HCT116 (cell line): ENCODE measurements around the gene TLCD2.

Experiments
- CEBPB ChIP-seq: IDR thresholded peaks from 2 replicates; pipeline ENCODE4 v1.6.1; 2012; ENCODE audit warnings: low read depth
- EZH2 ChIP-seq: fragments of 200-600 bp; sonication (generic); IDR thresholded peaks from 2 replicates; pipeline ENCODE4 v1.6.1; 2017; ENCODE audit warnings: antibody characterized with exemption, mixed run types
- FOSL1 ChIP-seq: IDR thresholded peaks from 2 replicates; pipeline ENCODE4 v1.6.1; 2012; ENCODE audit warnings: low read depth
- MAX ChIP-seq: IDR thresholded peaks from 2 replicates; pipeline ENCODE4 v1.6.1; 2012
- POLR2AphosphoS5 ChIP-seq: IDR thresholded peaks from 2 replicates; pipeline ENCODE4 v1.6.1; 2011; ENCODE audit warnings: mild to moderate bottlenecking, low read depth, low read length, moderate library complexity
- REST ChIP-seq: IDR thresholded peaks from 2 replicates; pipeline ENCODE4 v1.6.1; 2012; ENCODE audit warnings: low read depth
- SIN3A ChIP-seq: IDR thresholded peaks from 2 replicates; pipeline ENCODE4 v1.6.1; 2012; ENCODE audit warnings: low read depth
- YY1 ChIP-seq: IDR thresholded peaks from 2 replicates; pipeline ENCODE4 v1.6.1; 2011; ENCODE audit warnings: low read length, low read depth, moderate library complexity, mild to moderate bottlenecking; ENCODE audit not compliant: insufficient replicate concordance; ENCODE audit errors: extremely low read depth
- TF ChIP-seq, protein P1 (sequence below), 3 experiments: fragments of 200-600 bp in 1 of 3; sonication (generic) in 1 of 3; IDR thresholded peaks in 2 of 3; conservative IDR thresholded peaks in 1 of 3; 2 replicates each; pipeline ENCODE4 v1.5.1; 2012 to 2017; ENCODE audit warnings: low read depth in 2 of 3, low read length in 2 of 3, antibody characterized with exemption in 1 of 3, borderline replicate concordance in 1 of 3, control low read depth in 1 of 3, mild to moderate bottlenecking in 1 of 3, mixed read lengths in 1 of 3, mixed run types in 1 of 3, moderate library complexity in 1 of 3; ENCODE audit not compliant: insufficient read depth in 1 of 3
- TF ChIP-seq, protein P2 (sequence below): IDR thresholded peaks from 2 replicates; pipeline ENCODE4 v1.6.1; 2011; ENCODE audit warnings: mild to moderate bottlenecking, low read length, moderate library complexity; ENCODE audit not compliant: insufficient replicate concordance; ENCODE audit errors: extremely low read depth

DNA sequence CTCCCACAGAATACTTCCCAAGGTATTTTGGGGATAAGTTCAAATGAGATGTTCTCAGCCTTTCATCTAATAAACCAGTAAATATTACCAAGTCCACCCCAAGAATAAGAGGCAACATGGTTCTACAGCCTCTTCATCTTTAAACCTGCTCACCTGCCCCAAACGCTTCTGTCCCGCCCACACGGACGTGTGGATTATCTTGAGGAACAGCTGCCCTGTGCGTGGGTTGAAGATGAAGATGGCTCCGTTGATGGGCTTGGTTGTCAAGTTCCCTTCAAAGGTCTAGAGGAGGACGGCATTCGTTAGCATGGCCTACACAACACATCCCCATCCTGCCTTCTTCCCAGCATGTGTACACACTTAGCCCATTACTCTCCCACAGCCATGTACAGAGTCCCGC is 52.1 kb downstream of the TLCD2 start:
- TF ChIP-seq MAX = no peak
- TF ChIP-seq CEBPB = no peak
- TF ChIP-seq EZH2 = no peak
- TF ChIP-seq SIN3A = no peak
- TF ChIP-seq POLR2AphosphoS5 = no peak
- no peak for TF ChIP-seq REST
- TF ChIP-seq, protein P1, sequence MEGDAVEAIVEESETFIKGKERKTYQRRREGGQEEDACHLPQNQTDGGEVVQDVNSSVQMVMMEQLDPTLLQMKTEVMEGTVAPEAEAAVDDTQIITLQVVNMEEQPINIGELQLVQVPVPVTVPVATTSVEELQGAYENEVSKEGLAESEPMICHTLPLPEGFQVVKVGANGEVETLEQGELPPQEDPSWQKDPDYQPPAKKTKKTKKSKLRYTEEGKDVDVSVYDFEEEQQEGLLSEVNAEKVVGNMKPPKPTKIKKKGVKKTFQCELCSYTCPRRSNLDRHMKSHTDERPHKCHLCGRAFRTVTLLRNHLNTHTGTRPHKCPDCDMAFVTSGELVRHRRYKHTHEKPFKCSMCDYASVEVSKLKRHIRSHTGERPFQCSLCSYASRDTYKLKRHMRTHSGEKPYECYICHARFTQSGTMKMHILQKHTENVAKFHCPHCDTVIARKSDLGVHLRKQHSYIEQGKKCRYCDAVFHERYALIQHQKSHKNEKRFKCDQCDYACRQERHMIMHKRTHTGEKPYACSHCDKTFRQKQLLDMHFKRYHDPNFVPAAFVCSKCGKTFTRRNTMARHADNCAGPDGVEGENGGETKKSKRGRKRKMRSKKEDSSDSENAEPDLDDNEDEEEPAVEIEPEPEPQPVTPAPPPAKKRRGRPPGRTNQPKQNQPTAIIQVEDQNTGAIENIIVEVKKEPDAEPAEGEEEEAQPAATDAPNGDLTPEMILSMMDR (IDR thresholded peaks at IDR 0.05 in 2 of 3, conservative IDR thresholded peaks at IDR 0.05 in 1 of 3; ENCODE audit: borderline replicate concordance in 1 of 3, insufficient read depth in 1 of 3, low read depth in 2 of 3, low read length in 2 of 3) = no peak
- no peak for TF ChIP-seq FOSL1
- TF ChIP-seq, protein P2, sequence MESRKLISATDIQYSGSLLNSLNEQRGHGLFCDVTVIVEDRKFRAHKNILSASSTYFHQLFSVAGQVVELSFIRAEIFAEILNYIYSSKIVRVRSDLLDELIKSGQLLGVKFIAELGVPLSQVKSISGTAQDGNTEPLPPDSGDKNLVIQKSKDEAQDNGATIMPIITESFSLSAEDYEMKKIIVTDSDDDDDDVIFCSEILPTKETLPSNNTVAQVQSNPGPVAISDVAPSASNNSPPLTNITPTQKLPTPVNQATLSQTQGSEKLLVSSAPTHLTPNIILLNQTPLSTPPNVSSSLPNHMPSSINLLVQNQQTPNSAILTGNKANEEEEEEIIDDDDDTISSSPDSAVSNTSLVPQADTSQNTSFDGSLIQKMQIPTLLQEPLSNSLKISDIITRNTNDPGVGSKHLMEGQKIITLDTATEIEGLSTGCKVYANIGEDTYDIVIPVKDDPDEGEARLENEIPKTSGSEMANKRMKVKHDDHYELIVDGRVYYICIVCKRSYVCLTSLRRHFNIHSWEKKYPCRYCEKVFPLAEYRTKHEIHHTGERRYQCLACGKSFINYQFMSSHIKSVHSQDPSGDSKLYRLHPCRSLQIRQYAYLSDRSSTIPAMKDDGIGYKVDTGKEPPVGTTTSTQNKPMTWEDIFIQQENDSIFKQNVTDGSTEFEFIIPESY = no peak
- TF ChIP-seq YY1 = no peak
